ENCODE results near the gene STX11.
"Not testable (repeated sequence)": the region's sequence is repeated elsewhere in the genome, so short reads cannot be mapped to it uniquely, and the experiment has no call there.

The STX11 gene

GRCh38 chr6:144179237-144179636 is 28.9 kb downstream of the STX11 start:
- DNase-seq, result no peak

DNA sequence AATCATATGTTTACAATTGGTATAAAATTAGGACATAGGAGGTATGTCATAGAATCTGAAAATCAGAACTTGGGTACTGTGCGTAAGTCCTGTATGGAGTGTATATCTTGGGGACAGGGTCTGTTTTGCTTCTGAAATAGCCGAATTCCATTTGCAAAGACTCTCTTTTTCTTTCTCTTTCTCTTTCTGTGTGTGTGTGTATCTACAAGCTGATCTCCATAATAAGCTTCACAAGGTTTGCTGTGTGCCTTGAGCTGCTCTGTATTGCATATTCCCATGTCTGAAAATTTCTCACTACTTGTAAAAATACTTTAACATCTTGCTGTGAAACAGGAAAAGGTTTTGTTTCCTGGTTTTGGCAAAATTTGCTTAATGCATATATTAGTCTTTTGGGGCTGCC is 29.5 kb downstream of the STX11 start:
- no peak for DNase-seq

GRCh38 chr6:144180354-144180753 is 30.0 kb downstream of the STX11 start:
- not testable (repeated sequence) for DNase-seq

DNA sequence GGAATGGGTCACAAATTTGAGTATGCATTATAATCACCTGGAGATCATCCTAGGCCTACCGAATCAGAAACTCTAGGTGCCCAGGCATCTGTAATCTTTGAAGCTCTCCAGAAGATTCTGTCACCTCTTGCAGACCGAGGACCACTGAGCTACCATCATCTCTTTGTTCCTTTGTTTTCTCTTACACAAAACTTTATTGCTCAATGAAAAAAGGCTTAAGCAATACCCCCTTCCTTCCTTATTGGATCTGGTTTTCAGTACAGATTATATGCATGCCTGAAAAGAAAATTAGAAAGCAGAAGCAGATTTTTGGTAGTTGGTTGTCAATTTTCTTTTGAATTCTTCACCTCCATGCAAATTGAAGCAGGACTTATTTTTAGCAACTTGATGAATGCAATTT is 31.3 kb downstream of the STX11 start:
- no peak for DNase-seq

DNA sequence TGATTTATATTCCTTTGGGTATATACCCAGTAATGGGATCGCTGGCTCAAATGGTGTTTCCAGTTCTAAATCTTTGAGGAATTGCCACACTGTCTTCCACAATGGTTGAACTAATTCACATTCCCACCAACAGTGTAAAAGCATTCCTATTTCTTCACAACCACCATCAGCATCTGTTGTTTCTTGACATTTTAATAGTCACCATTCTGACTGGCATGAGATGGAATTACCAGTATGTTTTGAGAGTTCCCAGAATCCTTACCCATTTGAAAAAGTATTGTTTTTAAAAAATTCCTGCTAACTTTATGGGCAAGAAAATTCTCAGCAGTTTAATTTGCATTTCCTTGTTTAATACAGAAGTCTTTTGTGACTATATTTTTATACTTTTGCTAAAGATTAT is 33.9 kb downstream of the STX11 start:
- DNase-seq, result not testable (repeated sequence)

GRCh38 chr6:144185133-144185836 is 35.0 kb downstream of the STX11 start:
- no peak for DNase-seq

DNA sequence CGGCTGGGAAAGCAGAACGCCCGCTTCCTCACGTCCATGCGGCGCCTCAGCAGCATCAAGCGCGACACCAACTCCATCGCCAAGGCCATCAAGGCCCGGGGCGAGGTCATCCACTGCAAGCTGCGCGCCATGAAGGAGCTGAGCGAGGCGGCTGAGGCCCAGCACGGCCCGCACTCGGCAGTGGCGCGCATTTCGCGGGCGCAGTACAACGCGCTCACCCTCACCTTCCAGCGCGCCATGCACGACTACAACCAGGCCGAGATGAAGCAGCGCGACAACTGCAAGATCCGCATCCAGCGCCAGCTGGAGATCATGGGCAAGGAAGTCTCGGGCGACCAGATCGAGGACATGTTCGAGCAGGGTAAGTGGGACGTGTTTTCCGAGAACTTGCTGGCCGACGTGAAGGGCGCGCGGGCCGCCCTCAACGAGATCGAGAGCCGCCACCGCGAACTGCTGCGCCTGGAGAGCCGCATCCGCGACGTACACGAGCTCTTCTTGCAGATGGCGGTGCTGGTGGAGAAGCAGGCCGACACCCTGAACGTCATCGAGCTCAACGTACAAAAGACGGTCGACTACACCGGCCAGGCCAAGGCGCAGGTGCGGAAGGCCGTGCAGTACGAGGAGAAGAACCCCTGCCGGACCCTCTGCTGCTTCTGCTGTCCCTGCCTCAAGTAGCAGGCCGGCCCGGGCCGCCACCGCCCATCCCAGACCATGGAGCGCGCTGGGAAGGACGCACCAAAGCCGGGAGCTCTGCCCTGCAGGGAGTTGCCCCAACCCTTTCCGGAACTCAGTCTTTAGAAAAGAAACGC is 36.7 kb downstream of the STX11 start:
- DNase-seq, result no peak

GRCh38 chr6:144189351-144189750 is 39.0 kb downstream of the STX11 start:
- DNase-seq, result no peak

DNA sequence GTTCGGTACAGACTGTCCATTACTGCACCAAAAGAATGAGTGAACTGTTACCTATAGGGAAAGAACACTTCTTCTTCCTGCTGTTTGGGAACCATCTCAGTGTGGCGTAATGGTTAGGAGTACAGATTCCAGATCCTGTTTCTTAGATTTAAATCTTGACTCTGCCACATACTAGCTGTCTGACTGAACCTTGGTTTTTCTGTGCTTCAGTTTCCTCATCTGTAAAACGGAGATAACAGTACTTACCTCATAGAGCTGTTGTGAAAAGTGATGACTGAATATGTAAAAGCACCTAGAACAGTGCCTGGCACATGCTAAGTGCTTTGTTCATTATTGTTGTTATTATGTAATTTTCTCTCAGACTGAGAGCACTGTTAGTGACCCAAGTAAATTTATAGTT is 39.8 kb downstream of the STX11 start:
- no peak for DNase-seq

DNA sequence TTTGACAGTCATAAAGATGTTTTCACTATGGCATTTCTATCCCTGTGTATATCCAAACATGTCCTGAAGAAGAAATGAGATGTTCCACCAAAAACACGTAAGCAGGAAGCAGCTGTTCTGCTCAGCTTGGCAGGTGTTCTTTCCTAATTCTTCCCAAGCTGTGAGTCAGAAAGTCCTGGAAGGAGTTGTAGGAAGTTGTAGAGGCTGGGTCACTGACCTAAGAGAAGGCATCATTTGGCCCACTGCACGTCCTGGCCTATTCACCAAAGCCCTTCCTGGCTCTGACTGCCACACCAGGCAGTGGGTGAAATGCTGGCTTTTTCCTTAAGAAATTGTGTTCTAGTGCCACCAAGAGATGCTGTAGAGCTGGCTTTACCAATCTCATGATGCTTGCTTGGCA is 40.3 kb downstream of the STX11 start:
- no peak for DNase-seq

GRCh38 chr6:144193181-144193580 is 42.9 kb downstream of the STX11 start:
- DNase-seq, result no peak

DNA sequence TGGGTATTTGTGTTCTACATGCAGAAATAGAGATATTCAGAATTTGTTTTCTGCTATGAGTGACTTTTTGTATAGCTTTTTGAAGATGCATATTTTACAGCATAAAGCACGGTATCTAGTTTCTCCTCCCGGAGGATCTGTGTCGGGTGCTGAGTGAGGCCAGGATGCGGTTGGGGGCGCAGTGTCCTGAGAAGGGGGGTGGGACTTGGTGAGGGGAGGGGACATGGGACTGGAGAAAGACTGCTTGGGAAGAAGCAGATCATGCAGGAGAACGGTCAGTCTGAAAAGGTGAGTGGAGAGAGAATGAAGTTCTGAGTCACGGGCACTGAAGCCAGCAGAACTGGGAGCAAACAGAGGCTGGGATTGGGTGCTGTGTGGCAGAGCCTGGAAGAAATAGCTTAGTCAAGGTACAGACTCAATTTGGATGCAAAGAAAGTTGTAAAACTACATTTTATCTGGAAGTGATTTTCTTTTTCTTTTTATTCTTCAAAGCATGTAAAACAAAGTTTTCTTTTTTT is 44.0 kb downstream of the STX11 start:
- DNase-seq, result no peak

DNA sequence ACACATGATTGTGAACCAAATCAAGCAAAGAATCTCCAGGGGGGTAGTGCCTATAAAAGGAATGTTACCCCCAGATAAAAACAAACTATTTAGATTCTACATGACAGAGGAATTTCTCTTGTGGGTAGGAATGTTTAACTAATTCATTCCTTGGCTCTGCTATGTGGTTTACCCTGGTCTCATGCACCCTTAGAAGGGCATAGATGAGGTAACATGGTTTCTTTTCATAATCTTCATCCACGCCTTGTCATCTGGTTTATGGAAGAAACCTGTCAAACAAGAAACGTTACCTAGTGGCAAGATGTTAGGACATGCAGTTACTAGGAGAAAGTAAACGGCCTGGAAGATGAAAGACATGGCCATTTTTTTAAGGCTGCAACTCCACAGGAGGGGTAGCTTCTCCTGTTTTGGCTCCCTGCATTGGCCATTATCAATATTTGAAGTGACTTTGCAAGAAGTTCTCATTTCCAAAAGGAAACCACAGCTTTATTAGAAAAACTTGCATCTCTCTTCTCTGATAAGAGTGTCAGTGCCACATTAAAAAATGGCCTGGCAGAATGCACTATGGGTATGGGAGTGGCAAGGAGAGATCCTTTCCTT is 45.5 kb downstream of the STX11 start:
- no peak for DNase-seq

DNA sequence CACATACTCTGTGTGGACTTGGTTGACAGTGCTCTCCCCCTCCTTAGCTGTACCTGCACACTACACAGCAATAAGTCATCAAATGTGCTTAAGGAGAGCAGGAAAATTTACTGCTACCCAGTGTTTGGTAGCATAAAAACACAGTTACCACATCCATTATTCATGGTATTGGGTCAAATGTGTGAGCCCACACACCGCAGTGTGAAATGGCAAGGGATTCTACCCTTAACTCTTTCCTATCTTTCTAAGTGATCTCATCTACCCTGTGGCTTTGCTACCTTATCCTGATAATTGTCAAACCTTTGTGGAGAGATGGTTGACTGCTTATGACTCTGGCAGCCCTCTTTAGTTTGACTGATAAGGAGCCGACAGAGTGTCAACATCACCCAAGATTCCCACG is 47.6 kb downstream of the STX11 start:
- DNase-seq, result peak; percentile 19

DNA sequence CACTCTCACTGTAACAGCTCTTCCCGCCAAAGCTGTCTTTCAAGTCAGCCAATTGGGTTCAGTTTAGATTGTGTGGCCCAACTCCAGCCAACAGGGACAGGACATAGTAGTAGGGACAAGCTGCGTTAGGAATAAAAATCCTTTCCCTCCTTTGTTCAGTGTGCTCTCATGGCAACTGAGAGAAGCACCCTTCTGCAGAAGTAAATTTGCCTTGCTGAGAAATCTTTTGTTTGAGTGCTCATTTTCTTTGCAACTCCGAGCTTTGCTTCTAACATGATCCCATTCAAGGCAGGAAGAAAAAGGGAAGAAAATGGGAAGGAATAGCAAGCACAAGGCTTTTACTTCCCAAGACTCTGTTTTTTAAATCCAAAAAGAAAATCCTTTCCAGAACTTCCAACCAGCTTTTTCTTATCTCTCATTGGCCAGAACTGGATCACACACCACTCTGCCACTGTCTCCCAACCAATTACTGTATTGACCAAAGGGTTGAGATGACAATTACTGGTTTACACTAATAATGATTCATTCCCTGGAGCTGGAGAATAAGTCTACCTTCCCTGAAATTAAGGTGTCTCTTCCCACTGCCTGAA is 52.7 kb downstream of the STX11 start:
- no peak for DNase-seq

DNA sequence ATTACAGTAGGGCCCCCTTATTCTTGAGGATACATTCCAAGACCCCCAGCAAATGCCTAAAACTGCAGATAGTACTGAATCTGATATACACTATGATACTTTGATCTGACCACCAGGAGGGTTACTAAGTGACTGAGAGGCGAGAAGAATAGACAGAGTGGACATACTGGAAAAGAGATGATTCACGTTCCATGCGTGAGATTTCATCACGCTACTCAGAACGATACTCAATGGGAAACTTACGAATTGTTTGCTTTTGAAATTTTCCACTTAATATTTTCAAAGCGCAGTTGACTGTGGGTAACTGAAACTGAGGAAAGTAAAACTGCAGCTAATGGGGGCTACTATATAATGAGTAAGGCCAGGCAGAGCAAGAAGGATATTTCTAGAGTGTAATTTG is 60.8 kb downstream of the STX11 start:
- DNase-seq, result no peak

DNA sequence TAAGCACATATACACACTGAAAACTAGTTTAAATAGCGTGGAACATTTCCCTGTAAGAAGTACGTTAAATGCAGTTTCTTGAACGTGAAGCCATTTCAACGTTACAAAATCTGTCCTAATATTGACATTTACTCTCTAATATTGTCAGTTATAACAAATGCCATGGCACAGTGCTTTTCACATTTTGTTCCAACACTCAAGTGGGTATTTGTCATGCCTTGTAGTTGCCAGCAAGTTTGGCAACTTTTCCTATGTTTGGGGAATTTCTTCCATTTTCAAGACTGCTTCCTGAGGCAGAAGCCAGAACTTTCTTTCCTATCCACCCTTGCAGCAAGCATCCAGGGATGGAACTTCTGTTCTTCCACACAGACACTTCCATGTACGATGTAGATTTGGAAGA is 63.0 kb downstream of the STX11 start:
- no peak for DNase-seq

DNA sequence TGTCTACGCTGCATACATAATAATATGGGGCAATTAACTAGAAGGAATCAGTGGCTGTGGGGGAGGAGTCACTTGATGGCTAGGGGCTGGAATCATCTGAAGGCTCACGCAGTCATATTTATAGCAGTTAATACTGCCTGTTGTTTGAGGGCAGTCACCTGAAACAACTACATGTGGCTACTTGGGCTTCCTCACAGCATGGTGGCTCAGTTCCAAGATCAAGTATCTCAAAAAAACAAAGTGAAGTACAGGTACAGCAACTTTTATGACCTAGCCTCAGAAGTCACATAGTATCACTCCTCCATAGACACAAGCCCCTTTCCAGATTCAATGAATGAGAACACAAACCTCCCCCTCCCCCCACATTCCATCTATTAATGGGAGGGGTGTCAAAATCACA is 63.7 kb downstream of the STX11 start:
- no peak for DNase-seq

DNA sequence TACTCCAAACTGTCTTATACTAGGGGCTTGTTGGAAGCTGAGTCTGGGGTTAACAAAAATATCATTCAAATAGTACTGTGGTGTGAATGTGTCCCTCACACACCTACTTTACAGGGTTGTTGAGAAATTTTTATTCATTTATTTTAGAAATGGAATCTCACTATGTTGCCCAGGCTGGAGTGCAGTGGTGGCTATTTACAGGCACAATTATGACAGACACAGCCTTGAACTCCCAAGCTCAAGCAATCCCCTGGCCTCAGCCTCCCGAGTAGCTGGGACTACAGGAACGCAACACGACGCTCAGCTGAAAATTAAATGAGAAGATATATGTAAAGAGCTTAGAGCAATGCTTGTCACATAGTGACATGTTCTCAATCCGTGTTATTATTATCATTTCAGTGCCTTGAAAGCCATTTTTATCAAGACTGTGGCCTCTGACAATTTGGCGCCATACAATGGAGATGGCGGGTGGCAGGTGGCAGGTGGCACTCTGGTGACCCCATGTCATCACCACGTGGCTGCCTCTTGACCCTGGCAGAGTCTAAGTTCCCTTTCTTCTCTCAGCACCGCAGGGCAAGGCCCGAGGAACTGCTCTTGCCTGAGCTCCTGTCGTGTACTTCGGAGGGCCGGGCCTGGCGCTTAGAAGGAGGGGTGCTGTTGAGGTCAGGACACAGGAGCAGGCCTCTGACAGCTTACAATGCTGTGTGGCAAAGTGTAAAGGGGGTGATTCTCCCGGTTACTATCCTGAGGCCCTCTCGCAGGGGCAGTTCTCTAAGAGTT is 64.5 kb downstream of the STX11 start:
- DNase-seq, result no peak

- DNase-seq, result peak; percentile 25
Observed at GRCh38 chr6:144215402-144215931, 65.2 kb downstream of the STX11 start.

- DNase-seq, result peak; percentile 95
Observed at GRCh38 chr6:144215932-144216667, 65.8 kb downstream of the STX11 start.
